IPS DF 6.9 (cell line): ENCODE data around the gene TMC4.

Experiments
- DNase-seq: peaks from one replicate; pipeline ENCODE4 v3.0.0-alpha.2; 2013; ENCODE audit warnings: low read depth, low spot score
- H3K27ac ChIP-seq: one replicate; pipeline ENCODE4 v1.5.1; 2013; ENCODE audit warnings: low read length, control low read depth
- H3K27me3 ChIP-seq: 2 replicates; pipeline ENCODE4 v1.6.1; 2013; ENCODE audit warnings: mild to moderate bottlenecking, low read length; ENCODE audit not compliant: control insufficient read depth, insufficient read depth
- H3K36me3 ChIP-seq: 2 replicates; pipeline ENCODE4 v1.6.1; 2013; ENCODE audit warnings: low read length; ENCODE audit not compliant: control insufficient read depth, insufficient read depth
- H3K4me1 ChIP-seq: 2 replicates; pipeline ENCODE4 v1.6.1; 2013; ENCODE audit warnings: low read length; ENCODE audit not compliant: control insufficient read depth, insufficient read depth
- H3K4me3 ChIP-seq: 2 replicates; pipeline ENCODE4 v1.5.1; 2013; ENCODE audit warnings: mild to moderate bottlenecking, low read length
- H3K9me3 ChIP-seq: 2 replicates; pipeline ENCODE4 v1.6.1; 2013; ENCODE audit warnings: low read length, inconsistent platforms; ENCODE audit not compliant: control insufficient read depth, insufficient read depth
- WGBS: extraction: QIAGEN DNeasy Blood & Tissue Kit; methylation state at CpG from one replicate; pipeline ENCODE4 v1.1.7; 2013; ENCODE audit warnings: mixed read lengths, missing lambda C conversion rate; ENCODE audit not compliant: insufficient read length, insufficient coverage; 5-methylcytosine and 5-hydroxymethylcytosine counted together

TMC4 gene

DNA sequence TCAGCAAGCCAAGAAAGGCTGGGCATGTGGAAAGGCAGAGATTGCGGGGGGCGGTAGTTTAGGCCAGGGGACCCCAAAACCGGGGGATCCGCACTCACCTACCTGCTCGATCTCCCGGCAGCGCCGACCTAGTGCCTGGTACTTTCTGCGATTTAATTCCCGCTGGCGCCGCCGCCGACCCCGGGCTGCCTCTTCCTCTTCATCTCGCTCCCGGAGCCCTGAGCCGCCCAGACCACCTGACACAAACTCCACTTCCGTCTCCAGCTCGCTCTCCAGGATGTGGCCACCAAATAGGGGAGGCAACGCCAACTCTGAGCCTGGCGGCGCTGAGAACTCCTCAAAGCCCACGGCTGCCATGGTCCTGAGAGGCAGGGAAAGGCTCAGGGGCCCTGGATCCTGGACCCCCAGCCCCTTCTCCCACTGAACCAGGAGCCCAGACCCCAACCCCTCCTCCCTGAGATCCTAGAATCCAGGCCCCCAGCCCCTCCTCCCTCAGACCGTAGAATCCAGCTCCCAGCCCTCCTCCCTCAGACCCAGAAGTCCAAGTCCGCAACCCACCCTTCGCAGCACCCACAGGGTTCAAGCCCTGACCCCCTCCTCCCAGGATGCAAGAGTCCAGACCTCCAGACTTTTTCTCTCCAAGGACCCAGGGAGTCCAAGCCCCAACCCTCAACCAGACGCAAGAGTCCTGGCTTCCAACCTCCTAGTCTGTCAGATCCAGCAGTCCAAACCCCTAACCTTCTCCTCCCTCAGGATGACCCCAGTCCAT is 58.4 kb downstream of the TMC4 start:
- Histone ChIP-seq H3K36me3 (peaks cover 13% of the 10 kb centered on the region), H3K27me3 (no peaks in the 10 kb centered on the region), H3K9me3 (no peaks in the 10 kb centered on the region), H3K27ac (no peak overlapping the region), H3K4me3 (peak overlapping the region; percentile 51), H3K4me1 (no peaks in the 10 kb centered on the region; the same call in 1 of the 2 replicates)
- no CpG with 5 or more reads among the region's 28 CpGs for WGBS
- no peak for DNase-seq
